ENCODE results near the gene UHRF1. TPM values are rescaled to one million over a fixed set of nuclear protein-coding genes. Genes with fewer than 3 reads are reported as not detected.

The UHRF1 gene
- total RNA-seq, 1 donor from 2014 or later, result 13.5 TPM

- ATAC-seq, result no peak
These were observed 82.2 kb downstream of the UHRF1 start for GRCh38 chr19:4991538-4991937.

- ATAC-seq, result no peak
These were observed 82.8 kb downstream of the UHRF1 start for GRCh38 chr19:4991996-4992698.

GRCh38 chr19:4993683-4994082 lies 84.4 kb downstream of the UHRF1 start:
- no peak for ATAC-seq

GRCh38 chr19:4996701-4997100 lies 87.4 kb downstream of the UHRF1 start:
- no peak for ATAC-seq

- no peak for ATAC-seq
These were observed 88.0 kb downstream of the UHRF1 start for GRCh38 chr19:4997297-4997696.

GRCh38 chr19:5000120-5000611 lies 90.9 kb downstream of the UHRF1 start:
- no peak for ATAC-seq

- peak; percentile 43 for ATAC-seq
These were observed 92.3 kb downstream of the UHRF1 start for GRCh38 chr19:5001615-5002014.

- no peak for ATAC-seq
These were observed 92.8 kb downstream of the UHRF1 start for GRCh38 chr19:5002143-5002542.

GRCh38 chr19:5003781-5004180 lies 94.5 kb downstream of the UHRF1 start:
- ATAC-seq, result no peak

GRCh38 chr19:5005096-5005495 lies 95.8 kb downstream of the UHRF1 start:
- no peak for ATAC-seq

- no peak for ATAC-seq
These were observed 96.9 kb downstream of the UHRF1 start for GRCh38 chr19:5006201-5006600.

- no peak for ATAC-seq
These were observed 97.5 kb downstream of the UHRF1 start for GRCh38 chr19:5006821-5007220.

Other genes starting within 250 kb of the UHRF1 start
- 42.0 TPM for gene MYDGF, start 239.2 kb upstream of the UHRF1 start, total RNA-seq
- gene DPP9, start 185.7 kb upstream of the UHRF1 start, total RNA-seq, result 28.0 TPM
- 9.3 TPM for gene FEM1A, start 117.8 kb upstream of the UHRF1 start, total RNA-seq
- gene TICAM1, start 77.8 kb upstream of the UHRF1 start, total RNA-seq, result 24.4 TPM
- 152 TPM for gene PLIN3, start 41.8 kb upstream of the UHRF1 start, total RNA-seq
- not detected for gene ARRDC5, start 6.6 kb upstream of the UHRF1 start, total RNA-seq
- gene KDM4B, start 59.6 kb downstream of the UHRF1 start, total RNA-seq, result 22.4 TPM

Measured in esophagus mucosa (tissue), 1 donor.